Measurements from ENCODE around the gene RRAS2.
A peak's percentile ranks its signal among the peaks of the same experiment; 100 is the strongest.
"Not testable (repeated sequence)": the region's sequence is repeated elsewhere in the genome, so short reads cannot be mapped to it uniquely, and the experiment has no call there.

RRAS2 gene

DNA sequence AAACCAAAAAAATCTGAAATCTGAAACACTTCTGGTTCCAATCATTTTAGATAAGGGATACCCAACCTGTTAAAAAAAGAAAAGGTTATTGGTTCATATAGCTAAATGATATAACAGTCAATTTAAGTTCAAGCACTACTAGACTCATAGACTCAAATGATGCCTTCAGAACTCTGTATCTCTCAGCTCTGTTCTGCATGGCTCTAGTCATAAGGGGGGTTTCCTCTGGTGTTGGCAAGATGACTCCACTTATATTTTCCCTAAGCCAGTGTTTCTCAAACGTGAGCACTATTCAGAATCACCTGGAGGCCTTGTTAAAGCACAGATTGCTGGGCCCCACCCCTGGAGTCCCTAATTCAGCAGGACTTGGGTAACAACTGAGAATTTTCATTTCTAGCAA, 11.5 kb upstream of the RRAS2 start:
- DNase-seq: no peak

GRCh38 chr11:14369598-14369997, 10.6 kb upstream of the RRAS2 start:
- DNase-seq: no peak

DNA sequence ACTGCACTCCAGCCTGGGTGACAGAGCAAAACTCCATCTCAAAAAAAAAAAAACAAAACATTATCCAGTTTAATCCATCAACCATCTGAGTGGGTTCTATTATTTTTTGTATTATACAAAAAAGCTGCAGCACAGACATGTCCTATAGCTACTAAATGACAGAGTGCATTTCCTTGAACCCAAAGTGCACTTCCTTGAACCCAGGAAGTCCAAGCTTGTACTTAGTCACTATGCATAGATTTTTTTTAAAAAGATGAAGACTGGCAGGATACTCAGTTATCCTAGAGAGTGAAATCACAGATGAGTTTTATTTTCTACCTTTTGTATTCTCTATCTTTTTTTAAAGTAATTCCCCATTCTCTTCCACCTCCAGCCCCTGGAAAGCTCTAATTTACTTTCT, 8.0 kb upstream of the RRAS2 start:
- DNase-seq: no peak

- no peak for DNase-seq
Observed at GRCh38 chr11:14364322-14364721, 5.3 kb upstream of the RRAS2 start.

GRCh38 chr11:14362611-14363010, 3.6 kb upstream of the RRAS2 start:
- no peak for DNase-seq

DNA sequence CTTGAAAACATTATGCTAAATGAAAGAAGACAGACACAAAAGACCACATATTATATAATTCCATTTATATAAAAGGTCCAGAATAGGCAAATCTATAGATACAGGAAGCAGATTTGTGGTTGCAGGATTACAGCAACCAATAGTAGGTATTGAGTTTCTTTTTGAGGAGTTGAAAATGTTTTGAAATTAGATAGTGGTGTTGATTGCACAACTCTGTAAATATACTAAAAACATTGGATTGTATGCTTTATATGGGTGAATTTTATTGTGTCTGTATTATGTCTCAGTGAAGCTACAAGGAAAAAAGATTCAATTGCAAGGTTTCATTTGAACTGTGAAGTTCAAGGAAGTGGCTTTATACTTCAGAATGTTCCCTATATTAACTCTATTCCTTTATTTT, 3.0 kb upstream of the RRAS2 start:
- no peak for DNase-seq

DNA sequence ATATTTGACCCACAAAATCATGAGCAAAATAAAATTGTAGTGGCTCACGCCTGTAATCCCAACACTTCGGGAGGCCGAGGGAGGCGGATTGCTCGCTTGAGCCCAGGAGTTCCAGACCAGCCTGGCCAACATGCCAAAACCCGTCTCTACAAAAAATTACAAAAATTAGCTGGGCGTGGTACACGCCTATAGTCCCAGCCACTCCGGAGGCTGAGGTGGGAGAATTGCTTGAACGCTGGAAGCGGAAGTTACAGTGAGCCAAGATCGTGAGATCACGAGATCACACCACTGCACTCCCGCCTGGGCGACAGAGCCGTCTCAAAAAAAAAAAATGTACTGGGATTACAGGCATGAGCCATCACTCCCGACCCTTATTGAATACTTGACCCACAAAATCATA, 2.0 kb upstream of the RRAS2 start:
- DNase-seq: no peak

- no peak for DNase-seq
Observed at GRCh38 chr11:14359501-14360031, 583 bp upstream of the RRAS2 start.

- DNase-seq: peak; percentile 20 to 31
Observed at GRCh38 chr11:14357881-14358728, 878 bp downstream of the RRAS2 start.

- DNase-seq: no peak
Observed at GRCh38 chr11:14356342-14356741, 2.6 kb downstream of the RRAS2 start.

- not testable (repeated sequence) for DNase-seq
Observed at GRCh38 chr11:14354604-14355003, 4.4 kb downstream of the RRAS2 start.

DNA sequence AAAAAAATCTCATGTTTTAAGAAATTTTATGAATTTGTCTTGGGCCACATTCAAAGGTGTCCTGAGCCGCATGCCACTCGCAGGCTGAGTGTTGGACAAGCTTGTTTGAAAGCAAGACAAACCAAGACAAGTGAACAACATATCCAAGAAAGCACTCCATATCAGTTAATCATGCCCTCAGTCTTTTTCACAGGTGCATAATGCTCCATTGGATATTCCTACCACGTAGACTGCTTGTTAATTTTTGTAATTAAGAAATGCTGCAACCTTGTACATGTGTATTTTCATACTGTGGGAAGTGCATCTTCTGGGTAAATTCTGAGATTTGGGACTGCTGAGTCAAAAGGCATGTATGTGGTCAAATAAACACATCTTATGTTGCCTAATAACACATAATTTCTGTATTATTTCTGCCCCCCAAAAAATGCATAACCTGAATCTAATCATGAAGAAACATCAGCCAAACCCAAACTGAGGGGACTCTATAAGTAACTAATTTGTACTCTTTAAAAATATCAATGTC, 8.2 kb downstream of the RRAS2 start:
- no peak for DNase-seq

DNA sequence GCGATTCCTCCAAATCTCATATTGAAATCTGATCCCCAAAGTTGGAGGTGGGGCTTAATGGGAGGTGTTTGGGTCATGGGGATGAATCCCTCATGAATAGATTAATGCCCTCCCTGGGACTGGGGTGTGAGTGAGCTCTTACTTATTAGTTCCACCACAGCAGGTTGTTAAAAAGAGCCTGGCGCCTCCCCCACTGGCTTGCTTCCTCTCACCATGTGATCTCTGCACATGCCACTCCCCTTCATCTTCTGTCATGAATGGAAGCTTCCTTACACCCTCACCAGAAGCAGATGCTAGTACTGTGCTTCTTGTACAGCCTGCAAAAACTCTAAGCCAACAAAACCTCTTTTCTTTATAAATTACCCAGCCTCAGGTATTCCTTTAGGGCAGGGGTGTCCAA, 8.8 kb downstream of the RRAS2 start:
- DNase-seq: no peak

DNA sequence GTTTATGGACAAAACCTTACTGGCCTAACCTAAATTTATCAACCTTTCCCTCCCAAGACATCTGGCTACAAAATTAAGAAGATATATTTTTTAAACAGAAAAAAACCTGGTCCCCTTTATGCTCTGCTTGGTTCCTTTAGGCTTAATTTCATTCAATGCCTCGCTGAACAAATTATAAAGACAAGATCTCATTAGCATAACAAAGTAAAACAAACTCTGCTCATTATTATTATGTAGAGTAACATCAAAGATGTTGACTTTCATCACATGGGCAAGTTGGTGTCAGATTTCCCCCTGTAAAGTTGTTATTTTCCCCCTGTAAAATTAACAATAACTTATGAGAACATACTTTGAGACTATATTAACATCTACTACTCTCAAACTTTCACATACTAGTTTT, 11.0 kb downstream of the RRAS2 start:
- no peak for DNase-seq

- DNase-seq: no peak
Observed at GRCh38 chr11:14347494-14347893, 11.5 kb downstream of the RRAS2 start.

DNA sequence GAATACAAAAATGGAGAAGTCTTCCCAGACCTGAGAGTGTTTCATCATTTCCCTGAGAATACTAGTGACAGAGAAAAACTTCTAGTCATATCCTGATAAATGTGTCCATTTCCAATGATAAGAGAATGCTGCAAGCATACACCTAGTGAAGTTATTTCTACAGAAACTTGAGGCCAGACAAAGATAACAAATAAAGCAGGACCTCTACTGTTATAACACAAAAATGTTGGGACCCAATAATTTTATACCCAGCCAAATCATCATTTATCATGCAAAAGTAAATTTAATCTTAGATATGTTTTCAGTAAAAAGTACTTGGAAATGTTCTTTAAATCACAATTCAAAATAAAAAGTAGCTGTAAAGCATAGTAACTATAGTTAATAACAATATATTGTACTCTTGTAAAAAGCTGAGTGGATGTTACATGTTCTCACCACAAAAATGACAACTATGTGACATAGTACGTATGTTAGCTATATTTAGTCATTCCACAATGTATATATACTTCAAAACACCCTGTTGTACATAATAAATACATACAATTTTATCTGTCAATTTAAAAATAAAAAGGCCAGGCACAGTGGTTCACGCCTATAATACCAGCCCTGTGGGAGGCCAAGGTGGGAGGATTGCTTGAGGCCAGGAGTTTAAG, 12.6 kb downstream of the RRAS2 start:
- DNase-seq: no peak

DNA sequence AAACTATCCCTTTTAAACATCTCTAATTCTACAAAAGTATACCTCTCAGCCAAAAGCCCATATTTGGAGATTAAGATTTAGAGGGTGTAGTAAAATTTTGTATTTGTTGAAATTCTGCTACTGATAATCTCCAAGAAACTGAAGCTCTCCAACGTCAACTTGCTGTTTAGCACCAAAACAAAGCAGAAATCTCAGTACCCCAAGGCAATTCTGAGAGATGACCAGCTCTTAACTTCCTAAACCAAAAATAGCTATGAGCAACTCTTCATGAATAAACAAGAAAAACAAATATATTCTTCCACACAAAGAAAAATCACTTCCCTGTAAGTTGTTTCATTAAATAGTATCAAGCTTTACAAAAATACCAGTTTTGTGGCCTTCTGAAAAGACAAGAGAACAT, 13.3 kb downstream of the RRAS2 start:
- DNase-seq: no peak

- DNase-seq: not testable (repeated sequence)
Observed at GRCh38 chr11:14345016-14345415, 14.0 kb downstream of the RRAS2 start.

GRCh38 chr11:14342906-14343305, 16.1 kb downstream of the RRAS2 start:
- no peak for DNase-seq

DNA sequence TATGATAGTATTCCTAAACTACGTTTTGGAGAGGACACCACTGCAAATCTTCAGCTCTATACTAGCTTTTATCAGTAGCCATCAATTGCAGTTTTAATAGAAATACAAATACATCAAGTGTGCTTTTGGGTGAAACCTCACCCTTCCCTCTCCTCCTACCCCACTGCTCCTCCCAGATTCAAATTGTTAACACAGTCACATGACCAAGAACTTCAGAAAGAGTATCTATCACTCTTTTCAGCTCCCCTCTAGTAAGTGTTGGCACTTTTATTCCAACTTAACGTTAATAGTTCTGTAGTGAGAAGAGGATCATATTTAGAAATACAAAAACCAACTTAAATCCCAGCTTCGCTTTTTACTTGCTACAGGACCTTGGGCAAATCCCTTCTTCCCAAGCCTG, 17.0 kb downstream of the RRAS2 start:
- no peak for DNase-seq

DNA sequence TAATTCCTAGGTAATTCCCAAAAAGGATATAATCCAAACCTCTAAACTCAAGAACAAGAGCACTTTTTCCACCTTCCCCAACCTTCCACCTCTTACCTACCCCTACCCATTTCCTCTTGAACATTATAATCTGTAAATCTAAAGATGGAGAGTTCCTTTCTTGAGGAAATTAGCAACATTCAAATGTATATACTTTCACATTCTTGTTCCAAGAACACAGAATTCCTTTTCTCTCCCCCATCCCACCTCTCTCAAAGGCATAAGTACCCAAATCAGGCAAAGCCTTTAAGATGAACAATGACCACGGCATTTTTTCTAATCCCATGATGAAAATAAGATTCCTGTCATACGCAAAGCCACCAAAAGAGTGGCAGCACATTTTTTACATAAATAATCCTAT, 18.3 kb downstream of the RRAS2 start:
- no peak for DNase-seq

GRCh38 chr11:14339356-14339755, 19.6 kb downstream of the RRAS2 start:
- no peak for DNase-seq

DNA sequence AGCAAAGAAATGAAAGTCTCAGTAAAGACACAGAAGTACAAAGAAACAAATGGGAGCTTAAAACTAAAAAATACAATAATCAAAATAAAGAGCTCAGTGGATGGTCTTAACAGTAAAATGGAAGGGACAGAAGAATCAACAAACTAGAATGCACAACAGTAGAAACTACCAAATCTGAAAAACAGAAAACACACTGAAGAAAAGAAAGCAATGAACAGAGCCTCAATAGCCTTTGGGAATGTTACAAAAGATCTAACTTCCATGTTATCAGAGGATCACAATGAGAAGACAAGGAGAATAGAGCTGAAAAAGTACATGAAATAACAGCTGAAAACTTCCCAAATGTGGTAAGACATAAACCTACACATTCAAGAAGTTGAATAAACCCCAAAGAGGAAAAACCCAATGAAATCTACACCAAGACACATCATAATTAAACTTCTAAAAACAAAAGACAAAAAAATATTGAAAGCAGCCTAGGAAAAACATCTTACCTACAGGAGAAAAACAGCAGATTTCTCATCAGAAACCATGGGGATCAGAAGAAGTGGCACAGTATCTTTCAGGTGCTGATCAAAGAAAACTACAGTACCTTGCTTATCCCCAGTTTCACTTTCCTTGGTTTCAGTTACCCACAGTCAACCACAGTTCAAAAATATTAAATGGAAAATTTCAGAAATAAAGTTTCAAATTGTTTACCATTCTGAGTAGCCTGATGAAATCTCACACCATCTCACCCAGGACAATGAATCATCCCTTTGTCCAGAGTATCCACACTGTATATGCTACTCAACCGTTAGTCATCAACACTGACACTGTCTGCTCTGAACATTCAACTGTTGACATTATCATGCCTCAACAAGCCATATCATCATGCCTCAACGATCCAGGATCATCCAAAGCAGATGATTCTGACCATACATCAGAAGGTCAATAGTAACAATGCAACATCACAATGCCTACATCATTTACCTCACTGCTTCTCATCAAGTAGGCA, 22.2 kb downstream of the RRAS2 start:
- no peak for DNase-seq

Data from activated CD4-positive, alpha-beta T cell treated with anti-CD3 and anti-CD28 coated beads for 4 hours (primary cell).